ENCODE measurements around the gene HELZ.

HELZ gene

GRCh38 chr17:67162771-67163170, 82.2 kb downstream of the HELZ start:
- H3K14ac ChIP-seq (ENCODE audit: low read length) = no peak overlapping the region
- H3K4me2 ChIP-seq (ENCODE audit: low read length) = no peak overlapping the region

GRCh38 chr17:67161573-67161972, 83.4 kb downstream of the HELZ start:
- Histone ChIP-seq H4K8ac (ENCODE audit: low read depth, low read length) (no peak overlapping the region), H3K27me3 (ENCODE audit: insufficient read depth, low read length) (no peaks in the 10 kb centered on the region), H3K9me3 (ENCODE audit: insufficient read depth, low read depth, low read length) (no peaks in the 10 kb centered on the region), H3K79me1 (ENCODE audit: low read length) (no peaks in the 10 kb centered on the region), H3K4me1 (ENCODE audit: control insufficient read depth in 1 of 2, insufficient read depth in 2 of 2, low read length in 2 of 2) (no peaks in the 10 kb centered on the region), H2AFZ (ENCODE audit: insufficient read depth, low read length, poor library complexity) (no peak overlapping the region), H3K14ac (ENCODE audit: low read length) (no peak overlapping the region), H4K12ac (ENCODE audit: low read depth, low read length) (no peak overlapping the region), H3K23ac (ENCODE audit: low read length) (no peak overlapping the region), H3K4me2 (ENCODE audit: low read length) (no peak overlapping the region), H2BK12ac (ENCODE audit: low read length) (no peak overlapping the region), H2BK5ac (ENCODE audit: low read depth, low read length, poor library complexity) (no peak overlapping the region), H2AK5ac (ENCODE audit: low read length) (no peak overlapping the region), H4K91ac (ENCODE audit: low read depth, low read length) (no peak overlapping the region), H3K27ac (ENCODE audit: low read depth, low read length) (no peak overlapping the region), H3K4ac (ENCODE audit: low read depth, low read length) (no peak overlapping the region), H3K18ac (ENCODE audit: low read length) (no peak overlapping the region), H3K79me2 (ENCODE audit: control insufficient read depth, insufficient read depth, low read length, poor library complexity) (no peaks in the 10 kb centered on the region), H2BK120ac (ENCODE audit: insufficient read depth, low read length, poor library complexity) (no peak overlapping the region), H3K4me3 (ENCODE audit: low read depth, low read length) (no peak overlapping the region), H3K36me3 (ENCODE audit: control insufficient read depth in 1 of 2, insufficient read depth in 2 of 2, low read length in 2 of 2) (peaks cover 5 to 11% of the 10 kb centered on the region in 2 experiments), H3K9ac (ENCODE audit: low read length) (no peak overlapping the region)
- WGBS (ENCODE audit: extremely low coverage, insufficient coverage, insufficient read length) = no CpG with 5 or more reads among the region's 3 CpGs
- no peak for DNase-seq

More at GRCh38 chr17:67162771-67163170, 82.2 kb downstream of the HELZ start:
- Histone ChIP-seq H3K4ac (ENCODE audit: low read depth, low read length) (no peak overlapping the region), H4K8ac (ENCODE audit: low read depth, low read length) (no peak overlapping the region), H2AFZ (ENCODE audit: insufficient read depth, low read length, poor library complexity) (no peak overlapping the region), H3K36me3 (ENCODE audit: control insufficient read depth in 1 of 2, insufficient read depth in 2 of 2, low read length in 2 of 2) (peaks cover 5 to 10% of the 10 kb centered on the region in 2 experiments), H3K4me1 (ENCODE audit: control insufficient read depth in 1 of 2, insufficient read depth in 2 of 2, low read length in 2 of 2) (no peaks in the 10 kb centered on the region), H3K79me2 (ENCODE audit: control insufficient read depth, insufficient read depth, low read length, poor library complexity) (no peaks in the 10 kb centered on the region), H3K27me3 (ENCODE audit: insufficient read depth, low read length) (no peaks in the 10 kb centered on the region), H3K27ac (ENCODE audit: low read depth, low read length) (no peak overlapping the region), H2BK5ac (ENCODE audit: low read depth, low read length, poor library complexity) (no peak overlapping the region), H3K9me3 (ENCODE audit: insufficient read depth, low read depth, low read length) (no peaks in the 10 kb centered on the region), H4K12ac (ENCODE audit: low read depth, low read length) (no peak overlapping the region), H3K18ac (ENCODE audit: low read length) (no peak overlapping the region), H2BK12ac (ENCODE audit: low read length) (no peak overlapping the region), H2AK5ac (ENCODE audit: low read length) (no peak overlapping the region), H4K91ac (ENCODE audit: low read depth, low read length) (no peak overlapping the region), H3K4me3 (ENCODE audit: low read depth, low read length) (no peak overlapping the region), H3K79me1 (ENCODE audit: low read length) (no peaks in the 10 kb centered on the region), H2BK120ac (ENCODE audit: insufficient read depth, low read length, poor library complexity) (no peak overlapping the region), H3K9ac (ENCODE audit: low read length) (no peak overlapping the region), H3K23ac (ENCODE audit: low read length) (no peak overlapping the region)
- no peak for DNase-seq

- Histone ChIP-seq H3K14ac (ENCODE audit: low read length) (no peak overlapping the region), H3K36me3 (ENCODE audit: control insufficient read depth in 1 of 2, insufficient read depth in 2 of 2, low read length in 2 of 2) (peaks cover 5 to 10% of the 10 kb centered on the region in 2 experiments), H4K12ac (ENCODE audit: low read depth, low read length) (no peak overlapping the region), H3K27me3 (ENCODE audit: insufficient read depth, low read length) (no peaks in the 10 kb centered on the region), H2AFZ (ENCODE audit: insufficient read depth, low read length, poor library complexity) (no peak overlapping the region), H2BK120ac (ENCODE audit: insufficient read depth, low read length, poor library complexity) (no peak overlapping the region), H3K4me2 (ENCODE audit: low read length) (no peak overlapping the region), H3K79me2 (ENCODE audit: control insufficient read depth, insufficient read depth, low read length, poor library complexity) (no peaks in the 10 kb centered on the region), H2BK12ac (ENCODE audit: low read length) (no peak overlapping the region), H3K79me1 (ENCODE audit: low read length) (no peaks in the 10 kb centered on the region), H3K9ac (ENCODE audit: low read length) (no peak overlapping the region), H3K4me3 (ENCODE audit: low read depth, low read length) (no peak overlapping the region), H3K4ac (ENCODE audit: low read depth, low read length) (no peak overlapping the region), H3K18ac (ENCODE audit: low read length) (no peak overlapping the region), H2BK5ac (ENCODE audit: low read depth, low read length, poor library complexity) (no peak overlapping the region), H2AK5ac (ENCODE audit: low read length) (no peak overlapping the region), H3K4me1 (ENCODE audit: control insufficient read depth in 1 of 2, insufficient read depth in 2 of 2, low read length in 2 of 2) (no peaks in the 10 kb centered on the region), H3K9me3 (ENCODE audit: insufficient read depth, low read depth, low read length) (no peaks in the 10 kb centered on the region), H4K91ac (ENCODE audit: low read depth, low read length) (no peak overlapping the region), H3K23ac (ENCODE audit: low read length) (no peak overlapping the region), H3K27ac (ENCODE audit: low read depth, low read length) (no peak overlapping the region), H4K8ac (ENCODE audit: low read depth, low read length) (no peak overlapping the region)
- no CpG with 5 or more reads among the region's 8 CpGs for WGBS (ENCODE audit: extremely low coverage, insufficient coverage, insufficient read length)
- DNase-seq = no peak
These were observed 84.2 kb downstream of the HELZ start for GRCh38 chr17:67160791-67161190.

- Histone ChIP-seq H3K23ac (ENCODE audit: low read length) (no peak overlapping the region), H3K27me3 (ENCODE audit: insufficient read depth, low read length) (no peaks in the 10 kb centered on the region), H4K91ac (ENCODE audit: low read depth, low read length) (no peak overlapping the region), H3K9ac (ENCODE audit: low read length) (no peak overlapping the region), H3K18ac (ENCODE audit: low read length) (no peak overlapping the region), H3K36me3 (ENCODE audit: control insufficient read depth in 1 of 2, insufficient read depth in 2 of 2, low read length in 2 of 2) (peaks cover 2 to 4% of the 10 kb centered on the region in 2 experiments), H3K4me3 (ENCODE audit: low read depth, low read length) (no peak overlapping the region), H3K79me2 (ENCODE audit: control insufficient read depth, insufficient read depth, low read length, poor library complexity) (no peaks in the 10 kb centered on the region), H2BK120ac (ENCODE audit: insufficient read depth, low read length, poor library complexity) (no peak overlapping the region), H2BK5ac (ENCODE audit: low read depth, low read length, poor library complexity) (no peak overlapping the region), H3K4me2 (ENCODE audit: low read length) (no peak overlapping the region), H3K4me1 (ENCODE audit: control insufficient read depth in 1 of 2, insufficient read depth in 2 of 2, low read length in 2 of 2) (no peaks in the 10 kb centered on the region), H4K8ac (ENCODE audit: low read depth, low read length) (no peak overlapping the region), H2BK12ac (ENCODE audit: low read length) (no peak overlapping the region), H2AK5ac (ENCODE audit: low read length) (no peak overlapping the region), H3K79me1 (ENCODE audit: low read length) (no peaks in the 10 kb centered on the region), H3K9me3 (ENCODE audit: insufficient read depth, low read depth, low read length) (no peaks in the 10 kb centered on the region), H3K27ac (ENCODE audit: low read depth, low read length) (no peak overlapping the region), H4K12ac (ENCODE audit: low read depth, low read length) (no peak overlapping the region), H3K4ac (ENCODE audit: low read depth, low read length) (no peak overlapping the region), H3K14ac (ENCODE audit: low read length) (no peak overlapping the region), H2AFZ (ENCODE audit: insufficient read depth, low read length, poor library complexity) (no peak overlapping the region)
- DNase-seq = peak in 1 of 2 donors; percentile 33
These were observed 87.0 kb downstream of the HELZ start for GRCh38 chr17:67157732-67158639.
